Inflammatory macrophage treated with lipopolysaccharide for 1 hour (primary cell): Measurements from ENCODE around the gene FEM1B.
A peak's percentile ranks its signal among the peaks of the same experiment; 100 is the strongest.

Experiments used
- DNase-seq, 2 donors: peaks; one replicate each; pipeline ENCODE4 v3.0.0-alpha.2; 2020 to 2022

The FEM1B gene

DNA sequence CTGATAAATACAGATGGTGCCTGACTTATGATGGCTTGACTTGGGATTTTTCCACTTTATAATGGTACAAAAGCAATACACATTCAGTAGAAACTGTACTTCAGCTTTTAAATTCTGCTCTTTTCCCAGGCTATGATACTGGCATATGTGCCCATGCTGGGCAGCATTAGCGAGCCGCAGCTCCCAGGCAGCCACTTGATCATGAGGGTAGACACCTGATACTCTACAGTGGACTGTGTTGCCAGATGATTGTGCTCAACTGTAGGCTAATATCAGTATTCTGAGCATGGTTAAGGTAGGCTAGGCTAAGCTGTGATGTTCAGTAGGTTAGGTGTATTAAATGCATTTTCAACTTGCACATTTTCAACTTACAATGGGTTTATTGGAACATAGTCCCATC is 17.7 kb upstream of the FEM1B start:
- no peak for DNase-seq

DNA sequence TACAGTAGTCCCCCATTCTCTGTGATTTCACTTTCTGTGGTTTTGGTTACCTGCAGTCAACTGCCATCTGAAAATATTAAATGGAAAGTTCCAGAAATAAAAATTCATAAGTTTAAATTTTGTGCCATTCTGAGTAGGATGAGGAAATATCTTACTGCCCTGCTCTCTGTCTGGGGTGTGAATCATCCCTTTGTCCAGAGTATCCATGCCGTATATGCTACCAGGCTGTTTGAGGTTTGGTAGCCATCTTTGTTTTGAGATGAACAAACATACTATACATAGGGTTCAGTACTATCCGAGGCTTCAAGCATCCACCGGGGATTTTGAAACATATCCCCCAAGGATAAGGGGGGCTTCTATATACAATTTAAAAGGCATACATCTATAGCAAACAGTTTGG is 16.3 kb upstream of the FEM1B start:
- no peak for DNase-seq

DNA sequence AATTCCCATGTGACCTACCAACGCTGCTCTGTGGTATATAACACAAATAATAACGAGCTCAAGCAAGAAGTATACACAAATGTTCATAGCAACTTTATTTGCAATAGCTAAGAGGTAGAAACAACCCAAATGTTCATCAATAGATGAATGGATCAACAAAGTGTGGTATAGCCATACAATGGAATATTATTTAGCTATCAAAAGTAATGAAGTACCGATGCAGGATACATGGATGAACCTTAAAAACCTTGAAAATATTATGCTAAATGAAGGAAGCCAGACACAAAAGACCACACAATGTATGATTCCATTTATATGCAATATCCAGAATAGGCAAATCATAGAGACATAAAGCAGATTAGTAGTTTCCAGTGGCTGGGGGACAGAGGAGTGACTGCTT is 15.6 kb upstream of the FEM1B start:
- no peak for DNase-seq

DNA sequence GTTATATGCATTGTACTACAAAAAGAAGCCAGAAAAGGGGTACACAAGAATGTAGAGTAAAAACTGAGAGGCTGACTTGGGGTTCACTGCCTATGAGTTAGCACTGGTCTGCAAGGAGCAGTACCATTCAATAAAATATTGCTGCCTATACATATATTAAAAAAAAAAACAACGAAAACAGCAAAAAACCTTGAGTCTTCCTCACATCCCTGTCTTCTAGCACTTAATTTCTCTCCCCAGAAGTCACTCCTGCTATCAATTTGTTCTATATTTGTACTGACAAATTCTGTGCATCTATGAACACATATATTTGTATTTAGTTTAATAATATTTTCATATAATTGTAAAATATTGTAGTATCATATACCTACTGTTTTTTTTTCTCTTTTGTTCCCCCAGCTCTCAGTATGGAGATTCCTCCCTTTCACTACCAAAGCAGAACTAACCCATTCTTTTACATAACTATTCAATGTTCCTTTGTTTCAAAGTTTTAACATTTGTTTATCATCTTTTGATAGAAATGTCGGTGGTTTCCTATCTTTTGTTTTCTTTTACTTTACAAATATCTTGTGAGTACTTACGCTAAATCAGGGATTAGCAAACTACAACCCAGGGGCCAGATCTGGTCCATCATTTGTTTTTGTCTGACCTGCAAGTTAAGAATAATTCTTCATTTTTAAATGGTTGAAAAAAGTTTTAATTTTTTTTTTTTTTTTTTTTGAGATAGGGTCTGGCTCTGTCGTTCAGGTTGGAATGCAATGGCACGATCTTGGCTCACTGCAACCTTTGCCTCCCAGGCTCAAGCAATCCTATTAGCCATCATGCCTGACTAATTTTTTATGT is 14.8 kb upstream of the FEM1B start:
- DNase-seq, result no peak

DNA sequence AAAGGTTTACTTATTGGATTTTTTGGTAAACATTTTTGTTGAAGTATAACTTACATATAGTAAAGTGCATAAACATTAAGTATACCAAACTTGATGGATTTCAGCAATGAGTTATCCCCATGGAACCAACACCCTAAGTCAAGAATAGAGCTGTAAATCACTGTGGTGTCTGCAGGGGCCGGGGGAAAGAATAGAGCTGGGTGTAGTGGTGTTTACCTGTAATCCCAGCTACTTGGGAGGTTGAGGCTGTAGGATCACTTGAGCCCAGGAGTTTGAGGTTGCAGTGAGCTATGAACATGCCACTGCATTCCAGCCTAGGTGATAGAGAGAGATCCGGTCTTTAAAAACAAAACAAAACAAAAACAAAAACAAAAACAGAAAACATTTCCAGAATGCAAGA is 13.3 kb upstream of the FEM1B start:
- no peak for DNase-seq

DNA sequence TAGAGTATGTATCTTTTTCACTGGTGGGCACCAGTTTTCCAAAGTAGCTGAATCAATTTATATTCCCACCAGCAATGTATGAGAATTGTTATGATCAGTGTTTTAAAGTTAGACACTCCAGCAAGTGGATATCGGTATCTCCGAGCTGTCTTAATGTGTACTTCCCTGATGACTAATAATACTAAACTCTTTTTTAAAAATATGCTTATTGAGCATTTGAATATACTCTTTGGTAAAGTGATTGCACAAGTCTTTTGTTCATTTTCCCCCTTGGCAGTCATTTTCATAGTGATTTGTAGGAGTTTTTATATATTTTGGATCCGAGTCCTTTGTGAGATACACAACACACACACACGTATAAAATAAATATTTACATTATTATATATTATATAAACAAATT is 12.5 kb upstream of the FEM1B start:
- peak; percentile 38 to 72 for DNase-seq

- no peak for DNase-seq
Observed at GRCh38 chr15:68265674-68266073, 11.9 kb upstream of the FEM1B start.

DNA sequence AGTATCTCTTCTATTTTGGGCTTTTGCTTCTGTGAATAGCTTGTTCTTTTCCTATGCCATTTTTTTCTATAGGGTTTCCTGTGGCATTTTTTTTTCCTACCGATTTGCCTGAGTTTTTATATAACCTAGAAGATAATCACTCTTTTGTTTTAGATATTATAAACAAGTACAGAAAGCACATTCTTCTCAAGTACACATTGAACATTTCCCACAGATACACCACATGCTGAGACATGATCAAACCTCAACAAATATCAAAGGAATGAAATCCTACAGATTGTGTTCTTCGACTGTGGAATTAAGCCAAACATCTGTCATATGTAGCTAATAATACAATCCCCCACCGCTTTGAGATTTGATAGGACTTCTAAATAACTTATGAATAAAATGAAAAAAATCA is 9.1 kb upstream of the FEM1B start:
- no peak for DNase-seq

GRCh38 chr15:68271854-68272471 is 5.6 kb upstream of the FEM1B start:
- DNase-seq, result peak in 1 of 2 donors; percentile 52

- peak; percentile 75 to 99 for DNase-seq
Observed at GRCh38 chr15:68272721-68273271, 4.7 kb upstream of the FEM1B start.

- DNase-seq, result peak; percentile 61 to 92
Observed at GRCh38 chr15:68274201-68274848, 3.2 kb upstream of the FEM1B start.

DNA sequence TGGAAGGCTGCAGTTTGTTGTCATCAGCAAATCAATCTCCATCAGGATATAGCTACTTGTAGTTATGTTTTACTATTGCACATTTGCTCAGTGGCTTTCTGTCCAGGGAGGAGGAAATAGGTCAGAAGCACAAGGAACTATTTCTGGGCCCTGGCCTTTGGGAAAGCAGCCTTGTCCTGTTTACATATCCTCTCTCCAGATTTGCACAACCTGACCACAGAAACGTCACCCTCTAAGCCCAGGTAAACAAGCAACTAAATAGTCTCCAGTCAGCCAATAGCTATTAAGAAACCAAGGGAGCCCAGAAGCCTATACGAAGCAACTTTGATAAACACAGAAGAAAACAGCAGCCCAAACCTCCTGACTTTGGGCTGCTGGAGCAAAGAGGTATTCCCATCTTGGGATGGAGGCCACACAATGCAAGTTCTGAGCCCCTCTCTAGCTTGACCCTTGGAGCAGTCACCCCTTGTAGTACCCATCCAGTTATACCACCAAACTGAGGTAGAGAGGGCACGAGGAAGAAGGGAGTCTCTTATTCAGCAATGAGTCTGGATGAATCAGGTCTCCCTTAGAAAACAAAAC is 2.3 kb upstream of the FEM1B start:
- peak; percentile 47 to 87 for DNase-seq

- DNase-seq, result no peak
Observed at GRCh38 chr15:68276668-68277067, 877 bp upstream of the FEM1B start.

GRCh38 chr15:68277131-68277602 is 378 bp upstream of the FEM1B start:
- peak; percentile 48 to 56 for DNase-seq

- DNase-seq, result no peak
Observed at GRCh38 chr15:68278345-68278594, 725 bp downstream of the FEM1B start.

- DNase-seq, result peak; percentile 40 to 57
Observed at GRCh38 chr15:68278595-68279405, 1.3 kb downstream of the FEM1B start.

- no peak for DNase-seq
Observed at GRCh38 chr15:68279779-68280753, 2.5 kb downstream of the FEM1B start.

DNA sequence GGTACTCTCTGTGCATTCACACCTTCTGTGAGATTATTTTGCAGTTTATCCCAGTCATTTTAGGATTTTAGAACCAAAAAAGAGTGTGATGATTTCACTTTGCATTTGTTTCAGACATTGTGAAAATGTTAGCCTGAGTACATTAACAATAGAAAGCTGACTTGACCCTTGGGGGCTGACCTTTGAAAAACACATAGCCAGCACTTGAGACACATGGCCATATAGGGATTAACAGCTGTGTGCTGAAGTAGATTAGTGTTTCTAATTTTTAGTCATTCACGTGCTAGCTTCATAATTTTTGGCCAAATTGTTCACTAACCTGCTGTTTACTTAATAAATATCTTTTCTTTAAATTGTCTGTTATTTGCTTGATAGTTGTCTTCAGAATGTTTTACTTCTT is 3.5 kb downstream of the FEM1B start:
- DNase-seq, result no peak

GRCh38 chr15:68283401-68283800 is 5.9 kb downstream of the FEM1B start:
- DNase-seq, result no peak

DNA sequence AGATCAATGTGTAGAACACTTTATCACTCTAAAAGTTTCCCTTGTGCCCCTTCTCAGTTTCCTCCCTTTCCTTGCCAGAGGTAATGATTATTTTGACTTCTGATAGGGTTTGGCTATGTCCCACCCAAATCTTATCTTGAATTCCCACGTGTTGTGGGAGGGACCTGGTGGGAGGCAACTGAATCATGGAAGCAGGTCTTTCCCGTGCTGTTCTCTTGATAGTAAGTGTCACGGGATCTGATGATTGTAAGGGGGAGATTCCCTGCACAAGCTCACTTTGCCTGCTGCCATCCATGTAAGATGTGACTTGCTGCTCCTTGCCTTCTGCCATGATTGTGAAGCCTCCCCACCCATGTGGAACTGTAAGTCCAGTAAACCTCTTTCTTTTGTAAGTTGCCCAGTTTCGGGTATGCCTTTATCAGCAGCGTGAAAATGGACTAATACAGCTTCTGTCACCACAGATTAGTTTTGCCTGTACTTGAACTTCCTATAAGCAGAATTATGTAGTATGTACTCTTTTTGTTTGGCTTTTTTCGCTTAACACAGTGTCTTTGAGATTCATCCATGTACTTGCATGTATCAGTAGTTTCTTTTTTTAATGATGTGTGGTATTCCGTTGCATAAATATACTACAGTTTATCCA is 7.2 kb downstream of the FEM1B start:
- peak in 1 of 2 donors; percentile 64 for DNase-seq
